ENCODE measurements around the gene MAGEF1. TPM values are rescaled to one million over a fixed set of nuclear protein-coding genes. Genes with fewer than 3 reads are reported as not detected.

Gene MAGEF1
- total RNA-seq, 1 donor from 2014 or later: 80.3 TPM

DNA sequence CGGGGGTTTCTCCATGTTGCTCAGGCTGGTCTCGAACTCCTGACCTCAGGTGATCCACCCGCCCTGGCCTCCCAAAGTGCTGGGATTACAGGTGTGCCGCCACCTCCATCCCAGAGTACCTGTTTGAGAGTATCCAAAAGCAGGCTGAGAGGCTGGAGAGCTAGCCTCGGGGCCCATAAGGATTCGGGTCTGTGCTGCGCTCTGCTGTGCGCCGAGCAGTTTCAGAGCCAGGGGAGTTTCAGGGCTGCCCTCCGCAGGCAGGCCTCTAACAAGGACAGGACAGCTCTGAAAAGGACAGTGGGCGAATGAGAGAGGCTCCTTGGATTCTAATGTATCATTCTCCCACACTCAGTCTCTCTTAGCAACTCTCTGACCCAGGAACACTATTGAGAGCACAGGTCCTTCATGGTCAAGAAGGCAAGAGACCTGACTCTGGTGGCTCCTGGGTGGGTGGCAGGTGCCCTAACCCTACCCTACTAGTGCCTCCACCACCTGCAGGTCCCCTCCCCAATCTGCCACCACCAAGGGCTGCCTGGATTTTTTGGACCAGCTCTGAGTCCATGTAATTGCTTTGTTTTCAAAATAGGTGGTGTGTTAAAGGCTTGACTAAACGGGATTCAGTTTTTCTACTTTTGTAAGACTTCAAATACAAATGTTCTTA, 27.8 kb downstream of the MAGEF1 start:
- no peak overlapping the region for H3K27ac Mint-ChIP-seq (ENCODE audit: unreplicated experiment)
- TF ChIP-seq, protein P1, sequence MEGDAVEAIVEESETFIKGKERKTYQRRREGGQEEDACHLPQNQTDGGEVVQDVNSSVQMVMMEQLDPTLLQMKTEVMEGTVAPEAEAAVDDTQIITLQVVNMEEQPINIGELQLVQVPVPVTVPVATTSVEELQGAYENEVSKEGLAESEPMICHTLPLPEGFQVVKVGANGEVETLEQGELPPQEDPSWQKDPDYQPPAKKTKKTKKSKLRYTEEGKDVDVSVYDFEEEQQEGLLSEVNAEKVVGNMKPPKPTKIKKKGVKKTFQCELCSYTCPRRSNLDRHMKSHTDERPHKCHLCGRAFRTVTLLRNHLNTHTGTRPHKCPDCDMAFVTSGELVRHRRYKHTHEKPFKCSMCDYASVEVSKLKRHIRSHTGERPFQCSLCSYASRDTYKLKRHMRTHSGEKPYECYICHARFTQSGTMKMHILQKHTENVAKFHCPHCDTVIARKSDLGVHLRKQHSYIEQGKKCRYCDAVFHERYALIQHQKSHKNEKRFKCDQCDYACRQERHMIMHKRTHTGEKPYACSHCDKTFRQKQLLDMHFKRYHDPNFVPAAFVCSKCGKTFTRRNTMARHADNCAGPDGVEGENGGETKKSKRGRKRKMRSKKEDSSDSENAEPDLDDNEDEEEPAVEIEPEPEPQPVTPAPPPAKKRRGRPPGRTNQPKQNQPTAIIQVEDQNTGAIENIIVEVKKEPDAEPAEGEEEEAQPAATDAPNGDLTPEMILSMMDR (conservative IDR thresholded peaks at IDR 0.05): no peak
- H3K27me3 Mint-ChIP-seq (ENCODE audit: low read depth): no peaks in the 10 kb centered on the region
- no peak overlapping the region for H3K4me3 Mint-ChIP-seq
- no peaks in the 10 kb centered on the region for H3K9me3 Mint-ChIP-seq
- peaks cover 33% of the 10 kb centered on the region for H3K4me1 Mint-ChIP-seq
- H3K36me3 Mint-ChIP-seq (ENCODE audit: low read depth): no peaks in the 10 kb centered on the region
- DNase-seq (ENCODE audit: low read depth, low spot score): no peak

DNA sequence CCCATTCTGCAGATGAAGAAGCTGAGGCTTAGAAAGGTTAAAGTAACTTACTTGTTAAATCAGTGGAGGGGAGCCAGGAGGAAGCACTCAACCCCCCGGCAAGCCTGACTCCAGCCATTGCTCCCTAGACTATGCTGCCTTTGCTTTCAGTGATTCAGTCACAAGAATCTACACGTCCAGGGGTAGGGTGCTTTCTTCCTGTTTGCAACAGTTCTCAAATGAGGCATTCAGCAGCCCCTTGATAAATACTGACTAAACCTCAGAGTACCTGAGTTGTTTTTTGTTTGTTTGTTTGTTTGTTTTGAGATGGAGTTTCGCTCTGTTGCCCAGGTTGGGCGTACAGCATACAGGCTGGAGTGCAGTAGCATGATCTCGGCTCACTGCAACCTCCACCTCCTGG, 28.6 kb downstream of the MAGEF1 start:
- TF ChIP-seq, protein P1 (conservative IDR thresholded peaks at IDR 0.05): no peak
- DNase-seq (ENCODE audit: low read depth, low spot score): no peak
- peaks cover 34% of the 10 kb centered on the region for H3K4me1 Mint-ChIP-seq
- H3K27ac Mint-ChIP-seq (ENCODE audit: unreplicated experiment): no peak overlapping the region
- no peaks in the 10 kb centered on the region for H3K36me3 Mint-ChIP-seq (ENCODE audit: low read depth)
- no peaks in the 10 kb centered on the region for H3K27me3 Mint-ChIP-seq (ENCODE audit: low read depth)
- H3K4me3 Mint-ChIP-seq: no peak overlapping the region
- no peaks in the 10 kb centered on the region for H3K9me3 Mint-ChIP-seq

DNA sequence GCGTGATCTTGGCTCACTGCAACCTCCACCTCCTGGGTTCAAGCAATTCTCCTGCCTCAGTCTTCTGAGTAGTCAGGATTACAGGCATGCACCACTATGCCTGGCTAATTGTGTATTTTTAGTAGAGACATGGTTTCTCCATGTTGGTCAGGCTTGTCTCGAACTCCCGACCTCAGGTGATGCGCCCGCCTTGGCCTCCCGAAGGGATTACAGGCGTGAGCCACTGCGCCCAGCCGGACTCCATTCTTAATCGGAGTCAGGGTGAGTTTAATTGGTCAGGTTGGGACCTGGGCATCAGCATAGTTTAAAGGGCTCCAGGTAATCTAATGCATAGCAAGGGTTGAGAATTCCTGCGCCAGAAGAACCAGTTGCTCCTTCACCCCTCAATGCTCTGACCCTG, 29.2 kb downstream of the MAGEF1 start:
- H3K27me3 Mint-ChIP-seq (ENCODE audit: low read depth): no peaks in the 10 kb centered on the region
- no peak overlapping the region for H3K27ac Mint-ChIP-seq (ENCODE audit: unreplicated experiment)
- no peaks in the 10 kb centered on the region for H3K36me3 Mint-ChIP-seq (ENCODE audit: low read depth)
- H3K4me1 Mint-ChIP-seq: peaks cover 32% of the 10 kb centered on the region
- no peak for DNase-seq (ENCODE audit: low read depth, low spot score)
- no peak overlapping the region for H3K4me3 Mint-ChIP-seq
- TF ChIP-seq, protein P1 (conservative IDR thresholded peaks at IDR 0.05): no peak
- no peaks in the 10 kb centered on the region for H3K9me3 Mint-ChIP-seq

DNA sequence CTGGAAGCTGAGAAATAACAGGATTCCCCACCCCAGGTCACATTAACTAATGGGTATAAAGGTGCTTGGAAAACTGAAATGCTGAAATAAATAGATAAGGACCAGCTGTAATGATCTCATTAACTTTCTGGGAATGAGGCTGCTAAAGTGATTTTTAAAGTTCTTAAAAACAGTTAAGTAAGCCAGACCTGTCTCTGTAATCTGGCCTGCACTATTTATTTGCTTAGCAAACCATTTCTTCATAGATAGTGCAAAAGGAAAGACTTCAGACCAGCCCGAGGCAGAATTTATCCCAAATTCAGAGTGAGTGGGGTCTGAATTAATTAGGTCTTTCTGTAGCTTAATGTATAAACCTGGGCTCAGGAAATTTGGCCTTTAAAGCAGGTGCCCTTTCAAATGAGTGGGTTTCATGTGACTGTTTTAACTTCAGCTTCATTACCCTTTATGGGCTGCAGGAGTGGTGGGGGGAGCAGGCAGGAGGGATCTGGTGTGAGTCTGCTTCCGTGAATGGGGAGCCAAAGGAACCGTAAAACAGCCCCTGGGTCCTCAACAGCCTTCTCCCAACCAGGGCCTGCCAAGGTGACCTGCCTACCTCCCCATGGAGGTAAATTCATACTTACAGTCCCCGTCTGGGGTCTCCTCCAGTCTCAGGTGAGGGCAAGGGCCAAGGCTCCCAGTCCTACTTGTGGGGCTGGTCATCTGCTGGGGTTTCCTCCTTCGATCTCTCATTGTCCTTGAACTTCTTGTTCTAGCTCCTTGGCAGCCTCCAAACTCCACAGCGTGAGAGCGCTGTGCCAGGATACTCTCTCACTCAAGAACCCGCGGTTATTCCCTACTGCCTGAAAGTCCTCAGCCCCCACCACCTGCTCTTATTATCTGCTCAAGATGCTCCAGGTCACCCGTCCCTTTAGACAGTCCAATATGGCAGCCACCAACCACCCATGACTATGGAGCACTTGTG, 31.2 kb downstream of the MAGEF1 start:
- Mint-ChIP-seq H3K9me3 (no peaks in the 10 kb centered on the region), H3K27ac (ENCODE audit: unreplicated experiment) (no peak overlapping the region), H3K36me3 (ENCODE audit: low read depth) (no peaks in the 10 kb centered on the region), H3K4me1 (peaks cover 29% of the 10 kb centered on the region), H3K4me3 (no peak overlapping the region), H3K27me3 (ENCODE audit: low read depth) (peaks cover 3% of the 10 kb centered on the region)
- no peak for DNase-seq (ENCODE audit: low read depth, low spot score)
- TF ChIP-seq, protein P1 (conservative IDR thresholded peaks at IDR 0.05): no peak

DNA sequence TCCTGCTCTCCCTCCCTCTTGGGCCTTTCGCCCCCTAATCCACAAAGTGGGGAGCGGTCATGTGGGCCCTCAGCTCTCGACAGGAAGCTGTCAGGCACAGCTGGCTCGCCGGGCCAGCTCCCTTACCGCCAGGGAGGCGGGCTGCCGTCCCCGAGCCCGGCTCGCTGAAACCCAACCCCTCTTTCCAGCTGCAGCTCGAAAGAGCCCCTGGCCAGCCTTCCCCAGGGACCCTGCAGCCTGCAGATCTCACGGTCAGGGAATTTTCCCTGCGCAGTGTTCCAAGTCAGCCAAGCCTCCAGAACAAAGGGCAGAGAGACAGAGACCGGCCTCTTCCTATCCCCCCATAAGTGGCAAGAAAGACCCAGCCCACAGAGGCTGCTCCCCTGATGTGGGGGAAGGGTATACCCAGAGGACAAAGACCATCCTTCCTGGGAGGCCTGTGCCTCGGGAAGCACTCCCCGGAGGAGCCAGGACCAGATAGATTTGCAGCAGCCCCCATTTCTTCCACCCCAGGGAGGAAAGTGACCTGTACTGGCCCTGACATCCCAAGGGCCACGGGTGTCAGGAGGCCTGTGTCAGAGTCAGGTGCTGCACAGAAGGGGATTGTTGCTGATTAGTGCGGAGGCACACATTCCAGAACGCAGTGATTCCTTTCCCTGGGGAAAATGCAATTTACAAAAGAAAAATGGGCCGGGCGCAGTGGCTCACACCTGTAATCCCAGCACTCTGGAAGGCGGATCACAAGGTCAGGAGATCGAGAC, 32.6 kb downstream of the MAGEF1 start:
- Mint-ChIP-seq H3K27me3 (ENCODE audit: low read depth) (peaks cover 4% of the 10 kb centered on the region), H3K9me3 (no peaks in the 10 kb centered on the region), H3K4me3 (peak overlapping the region; percentile 42), H3K27ac (ENCODE audit: unreplicated experiment) (peak overlapping the region; percentile 91), H3K36me3 (ENCODE audit: low read depth) (no peaks in the 10 kb centered on the region), H3K4me1 (peaks cover 23% of the 10 kb centered on the region)
- TF ChIP-seq, protein P1 (conservative IDR thresholded peaks at IDR 0.05): no peak
- DNase-seq (ENCODE audit: low read depth, low spot score): peak; percentile 31

Measured in neural crest cell (in vitro differentiated cells).